Left lung (tissue), 10 donors: Measurements from ENCODE around the gene FAM200B. TPM values are rescaled to one million over a fixed set of nuclear protein-coding genes. Genes with fewer than 3 reads are reported as not detected.

Experiments used
- ATAC-seq: fragments of 200-7000 bp; cut with Tn5 transposase; one replicate; pipeline ENCODE4 v1.9.1; 2020; ENCODE audit warnings: moderate library complexity
- DNase-seq, 4 donors: peaks; one replicate each; pipeline ENCODE4 v3.0.0-alpha.2; 2013 to 2020
- H3K27ac ChIP-seq, 2 donors: fragments of 200-600 bp; sonication (generic) in 1 of 2; one replicate each; pipeline versions ENCODE4 v1.5.0 to v1.8.0; 2020 to 2021
- H3K27me3 ChIP-seq, 2 donors: fragments of 200-600 bp; sonication (generic) in 1 of 2; one replicate each; pipeline versions ENCODE4 v1.5.0 to v1.8.0; 2020 to 2021
- H3K36me3 ChIP-seq, 2 donors: fragments of 200-600 bp; sonication (generic) in 1 of 2; one replicate each; pipeline versions ENCODE4 v1.5.0 to v1.8.0; 2020 to 2021
- H3K4me1 ChIP-seq, 2 donors: fragments of 200-600 bp; one replicate each; pipeline ENCODE4 v1.8.0; 2021
- H3K4me3 ChIP-seq, 2 donors: fragments of 200-600 bp; sonication (generic) in 1 of 2; one replicate each; pipeline versions ENCODE4 v1.5.0 to v1.8.0; 2020 to 2021; ENCODE audit warnings: mild to moderate bottlenecking in 1 of 2
- H3K9me3 ChIP-seq, 2 donors: fragments of 200-600 bp; sonication (generic) in 1 of 2; one replicate each; pipeline versions ENCODE4 v1.5.0 to v1.8.0; 2020 to 2021
- intact Hi-C, 2 donors: fragments of 100-400 bp; cut with DNase I; formaldehyde crosslinking; loops; one replicate each; pipeline versions ENCODE4 v1.11.2 to v1.14.2; 2022
- polyA plus RNA-seq, 6 donors: library from polyadenylated mRNA; unstranded; fragments of 120-200 nt; gene quantifications; one replicate each; pipeline ENCODE4 v1.2.1, GENCODE V29; 2013; ENCODE audit not compliant: insufficient read length in 6 of 6
- total RNA-seq, 2 donors: library from RNA; stranded (reverse); fragmentation: NEBNext Ultra II Directional; extraction: Animal tissue kit (Norgen Biotek cat#: 25700); gene quantifications; one replicate each; pipeline ENCODE4 v1.2.1, GENCODE V29; 2021
- TF ChIP-seq, protein P1 (sequence below), 2 donors: fragments of 200-600 bp; sonication (generic) in 1 of 2; IDR thresholded peaks; one replicate each; pipeline versions ENCODE4 v1.5.0 to v1.8.0; 2021; ENCODE audit warnings: antibody characterized with exemption in 2 of 2
- donor health status: DM: no; HTN: yes; CAD: no.
- donor health status: DM: no; HTN: no; CAD: no.

FAM200B gene
- total and polyA plus RNA-seq, 8 donors = 25.8 to 52.4 (median 45.9) TPM

DNA sequence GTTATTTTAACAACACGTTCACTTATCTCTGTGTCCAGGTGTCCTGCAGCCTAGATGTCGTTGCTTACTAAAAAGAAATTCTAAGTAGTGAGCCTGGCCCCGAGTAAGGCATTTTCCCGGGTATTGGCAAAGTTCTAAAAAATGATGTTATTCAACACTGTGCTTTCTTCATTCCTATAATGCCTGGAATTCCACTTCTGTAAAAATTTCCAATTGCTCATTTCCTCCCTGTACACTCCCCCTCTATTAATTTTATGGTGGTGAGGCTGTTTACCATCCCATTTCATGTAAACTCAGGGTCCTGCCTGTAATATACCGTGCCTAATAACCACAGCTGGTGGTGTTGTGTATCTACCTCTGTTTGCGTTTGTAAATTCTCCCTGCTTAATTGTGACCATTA is 35.5 kb downstream of the FAM200B start:
- TF ChIP-seq, protein P1, sequence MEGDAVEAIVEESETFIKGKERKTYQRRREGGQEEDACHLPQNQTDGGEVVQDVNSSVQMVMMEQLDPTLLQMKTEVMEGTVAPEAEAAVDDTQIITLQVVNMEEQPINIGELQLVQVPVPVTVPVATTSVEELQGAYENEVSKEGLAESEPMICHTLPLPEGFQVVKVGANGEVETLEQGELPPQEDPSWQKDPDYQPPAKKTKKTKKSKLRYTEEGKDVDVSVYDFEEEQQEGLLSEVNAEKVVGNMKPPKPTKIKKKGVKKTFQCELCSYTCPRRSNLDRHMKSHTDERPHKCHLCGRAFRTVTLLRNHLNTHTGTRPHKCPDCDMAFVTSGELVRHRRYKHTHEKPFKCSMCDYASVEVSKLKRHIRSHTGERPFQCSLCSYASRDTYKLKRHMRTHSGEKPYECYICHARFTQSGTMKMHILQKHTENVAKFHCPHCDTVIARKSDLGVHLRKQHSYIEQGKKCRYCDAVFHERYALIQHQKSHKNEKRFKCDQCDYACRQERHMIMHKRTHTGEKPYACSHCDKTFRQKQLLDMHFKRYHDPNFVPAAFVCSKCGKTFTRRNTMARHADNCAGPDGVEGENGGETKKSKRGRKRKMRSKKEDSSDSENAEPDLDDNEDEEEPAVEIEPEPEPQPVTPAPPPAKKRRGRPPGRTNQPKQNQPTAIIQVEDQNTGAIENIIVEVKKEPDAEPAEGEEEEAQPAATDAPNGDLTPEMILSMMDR (IDR thresholded peaks at IDR 0.05) = no peak
- no peak overlapping the region for H3K4me3 ChIP-seq
- H3K27me3 ChIP-seq = no peaks in the 10 kb centered on the region
- no peak for DNase-seq
- intact Hi-C loops = no loop called here
- H3K27ac ChIP-seq = no peak overlapping the region
- H3K4me1 ChIP-seq = peaks cover 0 to 31% of the 10 kb centered on the region in 2 donors
- no peak for ATAC-seq
- peaks cover 0 to 32% of the 10 kb centered on the region in 2 donors for H3K36me3 ChIP-seq
- H3K9me3 ChIP-seq = no peaks in the 10 kb centered on the region

DNA sequence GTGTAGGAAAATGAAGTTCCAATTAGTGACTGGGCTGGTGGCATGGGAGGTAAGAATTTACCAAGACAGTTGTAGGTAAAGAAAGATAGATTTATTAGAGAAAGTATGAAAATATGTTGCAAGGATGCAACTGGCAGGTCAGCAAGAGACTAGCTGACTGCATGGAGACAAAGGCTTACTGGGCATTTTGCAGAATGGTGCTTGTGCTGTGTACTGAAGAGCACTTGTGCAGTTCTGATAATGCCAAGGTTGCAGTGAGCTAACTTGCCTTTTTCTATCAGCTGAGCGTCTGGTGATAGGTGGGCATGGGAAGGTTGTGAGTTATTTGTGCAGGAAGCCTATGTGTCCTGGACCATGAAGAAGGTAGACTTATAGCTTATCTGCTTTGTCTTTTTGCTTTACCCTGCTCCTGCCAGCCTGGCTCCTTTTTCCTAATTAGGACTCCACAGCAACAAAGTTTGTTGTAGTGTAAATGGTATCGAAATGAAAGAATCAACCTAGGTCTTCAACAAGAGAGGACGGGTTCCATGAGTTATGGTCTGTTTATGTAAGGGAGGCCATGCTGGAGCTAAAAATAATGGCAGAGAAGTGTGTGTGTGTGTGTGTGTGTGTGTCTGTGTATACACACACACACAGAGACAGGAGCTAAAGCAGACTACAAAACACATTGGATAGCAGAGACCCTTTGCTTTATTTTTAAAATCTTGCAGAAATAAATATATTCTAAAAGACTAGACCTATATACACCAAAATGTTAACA is 36.2 kb downstream of the FAM200B start:
- no peaks in the 10 kb centered on the region for H3K27me3 ChIP-seq
- peaks cover 0 to 31% of the 10 kb centered on the region in 2 donors for H3K4me1 ChIP-seq
- H3K36me3 ChIP-seq = peaks cover 0 to 40% of the 10 kb centered on the region in 2 donors
- TF ChIP-seq, protein P1 (IDR thresholded peaks at IDR 0.05) = no peak
- no peaks in the 10 kb centered on the region for H3K9me3 ChIP-seq
- H3K4me3 ChIP-seq = no peak overlapping the region
- DNase-seq (no peak), ATAC-seq (peak; percentile 80)
- intact Hi-C loops = no loop called here
- no peak overlapping the region for H3K27ac ChIP-seq

DNA sequence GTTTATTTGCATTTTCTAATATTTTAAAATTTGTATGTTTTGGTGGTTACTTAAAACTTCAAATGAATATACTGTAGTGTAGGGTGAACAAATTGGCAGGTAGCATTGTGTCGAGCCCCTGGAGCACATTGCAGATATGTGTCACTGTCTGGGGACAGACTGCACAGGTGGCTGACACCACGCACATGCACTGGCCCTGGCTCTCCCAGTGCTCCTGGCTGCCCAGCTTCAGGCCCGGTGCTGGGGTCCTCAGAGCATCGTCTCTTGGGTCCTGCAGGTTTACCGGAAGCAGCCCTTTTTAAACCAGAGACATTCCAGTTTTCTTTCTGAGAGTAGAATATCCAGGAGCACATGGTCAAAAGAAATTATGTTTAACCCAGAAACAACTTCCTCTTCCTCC is 36.8 kb downstream of the FAM200B start:
- ATAC-seq (no peak), DNase-seq (no peak)
- no peaks in the 10 kb centered on the region for H3K27me3 ChIP-seq
- intact Hi-C loops = no loop called here
- TF ChIP-seq, protein P1 (IDR thresholded peaks at IDR 0.05) = no peak
- H3K27ac ChIP-seq = peak overlapping the region in 1 of 2 donors; percentile 53
- H3K36me3 ChIP-seq = peaks cover 0 to 44% of the 10 kb centered on the region in 2 donors
- no peaks in the 10 kb centered on the region for H3K9me3 ChIP-seq
- H3K4me3 ChIP-seq = no peak overlapping the region
- peaks cover 0 to 31% of the 10 kb centered on the region in 2 donors for H3K4me1 ChIP-seq

DNA sequence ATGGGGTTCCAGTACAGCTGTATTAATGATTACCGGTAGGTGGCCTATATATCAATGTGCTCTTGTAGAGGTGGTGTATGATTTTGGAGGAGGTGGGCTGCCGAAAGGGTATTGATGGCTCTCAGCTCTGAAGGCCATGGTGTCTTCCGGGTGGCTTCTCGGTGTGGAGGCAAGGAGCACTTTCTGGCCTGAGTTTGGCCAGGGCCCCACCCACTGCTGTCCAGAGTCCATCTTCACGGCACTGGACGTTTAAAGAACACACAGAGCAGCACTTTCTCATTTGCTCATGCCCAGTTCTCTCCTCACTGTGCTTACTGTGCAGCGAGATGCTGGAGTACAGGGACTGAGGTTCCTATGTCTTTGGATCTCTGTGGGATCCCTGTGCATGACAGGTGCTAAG is 37.3 kb downstream of the FAM200B start:
- H3K27me3 ChIP-seq = no peaks in the 10 kb centered on the region
- no peaks in the 10 kb centered on the region for H3K9me3 ChIP-seq
- intact Hi-C loops = no loop called here
- H3K4me1 ChIP-seq = peaks cover 0 to 31% of the 10 kb centered on the region in 2 donors
- peak overlapping the region in 1 of 2 donors; percentile 53 for H3K27ac ChIP-seq
- TF ChIP-seq, protein P1 (IDR thresholded peaks at IDR 0.05) = no peak
- no peak overlapping the region for H3K4me3 ChIP-seq
- ATAC-seq = no peak
- peaks cover 0 to 42% of the 10 kb centered on the region in 2 donors for H3K36me3 ChIP-seq
- DNase-seq = no peak

DNA sequence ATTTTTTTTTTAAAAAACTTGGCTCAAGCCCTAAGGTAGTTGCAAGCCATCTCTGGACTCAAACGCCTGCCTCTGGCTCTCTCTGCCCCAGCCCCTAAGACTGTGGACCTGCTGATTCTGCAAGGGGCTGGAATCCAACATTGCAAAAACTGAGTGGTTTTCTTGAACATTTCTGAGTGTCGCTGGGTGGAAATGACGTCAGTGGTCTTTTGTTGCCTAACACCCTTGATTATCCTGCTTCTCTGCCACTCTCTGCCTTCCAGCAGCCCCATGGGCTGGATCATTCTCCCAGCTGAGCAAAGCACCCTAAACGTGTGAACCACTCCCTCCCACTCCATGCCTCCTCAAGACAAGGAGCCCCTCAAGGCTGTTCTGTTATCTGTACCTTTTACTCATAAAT is 37.9 kb downstream of the FAM200B start:
- Histone ChIP-seq H3K9me3 (no peaks in the 10 kb centered on the region), H3K4me1 (peaks cover 0 to 31% of the 10 kb centered on the region in 2 donors), H3K27ac (peak overlapping the region in 1 of 2 donors; percentile 53), H3K27me3 (no peaks in the 10 kb centered on the region), H3K36me3 (peaks cover 0 to 42% of the 10 kb centered on the region in 2 donors), H3K4me3 (no peak overlapping the region)
- ATAC-seq (peak; percentile 65), DNase-seq (peak in 2 of 4 donors; percentile 35 to 46)
- intact Hi-C loops = no loop called here
- TF ChIP-seq, protein P1 (IDR thresholded peaks at IDR 0.05) = no peak
